HEK293T (cell line): ENCODE data around the gene SNCAIP.

Experiments
- ARNT ChIP-seq: fragments of 450-650 bp; IDR thresholded peaks from 2 replicates; pipeline ENCODE4 v1.6.1; 2017; ENCODE audit warnings: mild to moderate bottlenecking
- BHLHE40 ChIP-seq: fragments of 450-650 bp; IDR thresholded peaks from 2 replicates; pipeline ENCODE4 v1.6.1; 2016; ENCODE audit warnings: mild to moderate bottlenecking, moderate library complexity, borderline replicate concordance
- CTBP1 ChIP-seq: fragments of 450-650 bp; IDR thresholded peaks from 2 replicates; pipeline ENCODE4 v1.6.1; 2016; ENCODE audit warnings: borderline replicate concordance
- ELF4 ChIP-seq: fragments of 450-650 bp; IDR thresholded peaks from 2 replicates; pipeline ENCODE4 v1.6.1; 2017; ENCODE audit warnings: antibody characterized with exemption
- FOXA1 ChIP-seq: fragments of 450-650 bp; IDR thresholded peaks from 2 replicates; pipeline ENCODE4 v1.6.1; 2016; ENCODE audit warnings: mild to moderate bottlenecking
- FOXK2 ChIP-seq: fragments of 450-650 bp; IDR thresholded peaks from 2 replicates; pipeline ENCODE4 v1.6.1; 2016; ENCODE audit warnings: mild to moderate bottlenecking
- FOXM1 ChIP-seq: fragments of 450-650 bp; IDR thresholded peaks from 2 replicates; pipeline ENCODE4 v1.6.1; 2017; ENCODE audit warnings: mild to moderate bottlenecking, borderline replicate concordance
- HDGF ChIP-seq: fragments of 450-650 bp; IDR thresholded peaks from 2 replicates; pipeline ENCODE4 v1.6.1; 2017; ENCODE audit warnings: antibody characterized with exemption, borderline replicate concordance
- LEF1 ChIP-seq: fragments of 450-650 bp; IDR thresholded peaks from 2 replicates; pipeline ENCODE4 v1.6.1; 2017; ENCODE audit warnings: mild to moderate bottlenecking, borderline replicate concordance
- SP1 ChIP-seq: fragments of 450-650 bp; IDR thresholded peaks from 2 replicates; pipeline ENCODE4 v1.6.1; 2017
- TARDBP ChIP-seq: fragments of 450-650 bp; IDR thresholded peaks from 2 replicates; pipeline ENCODE4 v1.6.1; 2016
- ZNF384 ChIP-seq: fragments of 450-650 bp; IDR thresholded peaks from 2 replicates; pipeline ENCODE4 v1.6.1; 2016
- TF ChIP-seq, protein P1 (sequence below): fragments of 450-650 bp; IDR thresholded peaks from 2 replicates; pipeline ENCODE4 v1.6.1; 2016

DNA sequence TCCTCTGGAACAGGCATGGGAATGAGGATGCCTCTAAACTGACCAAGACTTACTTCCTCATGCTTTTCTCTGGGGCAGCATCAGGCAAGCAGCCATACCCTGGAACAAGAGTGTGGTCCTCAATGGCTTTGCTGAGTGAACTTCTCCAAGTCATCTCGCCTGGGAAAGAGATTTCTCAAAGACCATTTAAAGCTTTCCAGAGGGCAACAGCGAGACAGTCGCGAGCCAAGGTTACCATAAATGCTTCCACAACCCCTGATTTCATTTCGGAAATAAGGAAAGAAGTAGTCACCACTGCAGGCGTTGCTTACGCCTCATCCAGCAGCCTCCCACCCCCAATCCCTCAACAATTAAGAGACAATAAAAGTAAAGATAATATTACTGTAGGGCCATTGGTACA, 1.1 kb upstream of the SNCAIP start:
- TF ChIP-seq ELF4 (no peak), FOXA1 (no peak), LEF1 (no peak), HDGF (no peak), BHLHE40 (no peak), FOXM1 (no peak), ZNF384 (no peak), FOXK2 (no peak), CTBP1 (no peak), TARDBP (no peak), SP1 (no peak), ARNT (no peak)
- TF ChIP-seq, protein P1, sequence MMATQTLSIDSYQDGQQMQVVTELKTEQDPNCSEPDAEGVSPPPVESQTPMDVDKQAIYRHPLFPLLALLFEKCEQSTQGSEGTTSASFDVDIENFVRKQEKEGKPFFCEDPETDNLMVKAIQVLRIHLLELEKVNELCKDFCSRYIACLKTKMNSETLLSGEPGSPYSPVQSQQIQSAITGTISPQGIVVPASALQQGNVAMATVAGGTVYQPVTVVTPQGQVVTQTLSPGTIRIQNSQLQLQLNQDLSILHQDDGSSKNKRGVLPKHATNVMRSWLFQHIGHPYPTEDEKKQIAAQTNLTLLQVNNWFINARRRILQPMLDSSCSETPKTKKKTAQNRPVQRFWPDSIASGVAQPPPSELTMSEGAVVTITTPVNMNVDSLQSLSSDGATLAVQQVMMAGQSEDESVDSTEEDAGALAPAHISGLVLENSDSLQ, result no peak
